NT2/D1 (cell line): ENCODE measurements around the gene RNH1.

Experiments
- SUZ12 ChIP-seq: IDR thresholded peaks from 2 replicates; pipeline ENCODE4 v1.6.1; 2011; ENCODE audit not compliant: insufficient read length, insufficient read depth; ENCODE audit errors: extremely low read depth
- YY1 ChIP-seq: IDR thresholded peaks from 2 replicates; pipeline ENCODE4 v1.6.1; 2011; ENCODE audit not compliant: insufficient read length, insufficient read depth

GRCh38 chr11:551596-551995 is 44.6 kb upstream of the RNH1 start:
- no peak for TF ChIP-seq SUZ12
- TF ChIP-seq YY1 = no peak
